OCI-LY3 (cell line): ENCODE data around the gene CACNA1I.

Experiments
- H2AFZ ChIP-seq: fragments of 200-600, 300-600 bp; shearing (Covaris generic); 2 replicates; pipeline ENCODE4 v1.6.0; 2014; ENCODE audit warnings: antibody characterized with exemption, low read depth, low read length
- H3K27ac ChIP-seq: fragments of 200-600, 300-600 bp; sonication (generic); 2 replicates; pipeline ENCODE4 v1.5.1; 2014; ENCODE audit warnings: mild to moderate bottlenecking, low read length, moderate library complexity, mixed read lengths
- H3K27me3 ChIP-seq: fragments of 200-600, 300-600 bp; sonication (generic); 2 replicates; pipeline ENCODE4 v1.6.1; 2014; ENCODE audit warnings: low read depth, low read length, mixed read lengths
- H3K36me3 ChIP-seq: fragments of 200-600, 300-600 bp; sonication (generic); replicated peaks from 2 replicates; pipeline ENCODE3; 2014; ENCODE audit warnings: low read depth, low read length, mixed read lengths
- H3K4me1 ChIP-seq: fragments of 300-600, 200-600 bp; sonication (generic); 2 replicates; pipeline ENCODE4 v1.6.1; 2014; ENCODE audit warnings: low read length, mixed read lengths
- H3K4me2 ChIP-seq: fragments of 200-600, 300-600 bp; sonication (generic); 2 replicates; pipeline ENCODE4 v1.6.1; 2014; ENCODE audit warnings: low read length, mixed read lengths
- H3K4me3 ChIP-seq: fragments of 300-600, 200-600 bp; sonication (generic); 2 replicates; pipeline ENCODE4 v1.5.1; 2014; ENCODE audit warnings: antibody characterized with exemption, mild to moderate bottlenecking, low read length, moderate library complexity
- H3K79me2 ChIP-seq: fragments of 300-600, 200-600 bp; shearing (Covaris generic); 2 replicates; pipeline ENCODE4 v1.6.1; 2014; ENCODE audit warnings: mild to moderate bottlenecking, low read length, mixed read lengths
- H3K9ac ChIP-seq: fragments of 300-600, 200-600 bp; shearing (Covaris generic); 2 replicates; pipeline ENCODE4 v1.6.0; 2014; ENCODE audit warnings: mild to moderate bottlenecking, low read length, moderate library complexity
- H3K9me3 ChIP-seq: fragments of 200-600, 300-600 bp; shearing (Covaris generic); 2 replicates; pipeline ENCODE4 v1.6.1; 2014; ENCODE audit warnings: low read length, mixed read lengths; ENCODE audit not compliant: insufficient read depth
- H4K20me1 ChIP-seq: fragments of 200-600, 300-600 bp; sonication (generic); 2 replicates; pipeline ENCODE4 v1.6.1; 2016; ENCODE audit warnings: low read length, mixed read lengths; ENCODE audit not compliant: insufficient read depth
- EZH2phosphoT487 ChIP-seq: fragments of 200-600 bp; shearing (Covaris generic); IDR thresholded peaks from 2 replicates; pipeline ENCODE4 v1.6.1; 2018; ENCODE audit warnings: antibody characterized with exemption, mixed run types, low read depth
- TF ChIP-seq, protein P1 (sequence below): fragments of 200-600, 300-600 bp; sonication (generic); IDR thresholded peaks from 2 replicates; pipeline ENCODE4 v1.5.1; 2014; ENCODE audit warnings: antibody characterized with exemption, low read length, low read depth

CACNA1I gene

DNA sequence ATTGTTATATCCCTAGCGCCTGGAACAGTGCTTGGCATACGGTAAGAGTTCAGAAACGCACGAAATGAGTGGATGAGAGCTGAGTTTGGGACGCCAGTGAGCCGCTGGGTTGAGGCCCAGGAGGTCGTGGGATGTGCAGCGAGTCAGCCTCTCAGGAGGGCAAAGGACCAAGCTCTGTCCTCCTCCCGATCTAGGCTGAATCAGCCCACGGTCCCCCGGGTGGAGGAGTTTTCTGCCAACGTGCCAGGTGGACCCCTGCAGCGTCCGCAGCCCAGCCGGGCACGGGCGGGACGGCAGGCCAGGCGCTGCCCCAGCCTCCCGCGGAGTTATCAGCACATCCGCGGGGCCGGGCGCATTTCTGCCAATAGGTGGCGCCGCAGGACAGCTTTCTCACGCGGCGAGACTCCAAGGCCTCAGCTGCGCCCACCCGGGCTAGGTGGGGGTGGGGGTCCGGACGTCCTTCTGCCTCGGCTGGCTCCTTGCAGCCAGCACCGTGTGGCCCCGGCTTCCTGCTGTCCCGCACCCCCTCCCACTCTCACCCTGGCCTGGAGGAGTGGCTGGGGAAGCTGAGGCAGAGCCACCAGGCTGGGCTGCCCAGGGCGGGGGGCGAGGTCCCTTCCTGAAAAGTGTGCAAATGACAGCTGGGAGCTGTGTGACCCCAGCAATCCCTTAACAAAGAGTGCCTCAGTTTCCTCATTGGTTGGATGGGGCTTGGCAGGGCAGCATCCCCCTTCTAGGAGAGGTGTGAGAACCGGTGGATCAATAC, 35.8 kb upstream of the CACNA1I start:
- Histone ChIP-seq H3K9me3 (no peaks in the 10 kb centered on the region), H3K79me2 (peaks cover 28% of the 10 kb centered on the region), H3K4me2 (peak overlapping the region; percentile 88), H2AFZ (peak overlapping the region; percentile 99), H4K20me1 (no peaks in the 10 kb centered on the region), H3K36me3 (peaks cover 17% of the 10 kb centered on the region), H3K27ac (peak overlapping the region; percentile 5; the same call in 1 of the 2 replicates), H3K4me1 (peaks cover 40% of the 10 kb centered on the region), H3K4me3 (peak overlapping the region; percentile 75), H3K9ac (peak overlapping the region; percentile 44), H3K27me3 (no peaks in the 10 kb centered on the region)
- TF ChIP-seq, protein P1, sequence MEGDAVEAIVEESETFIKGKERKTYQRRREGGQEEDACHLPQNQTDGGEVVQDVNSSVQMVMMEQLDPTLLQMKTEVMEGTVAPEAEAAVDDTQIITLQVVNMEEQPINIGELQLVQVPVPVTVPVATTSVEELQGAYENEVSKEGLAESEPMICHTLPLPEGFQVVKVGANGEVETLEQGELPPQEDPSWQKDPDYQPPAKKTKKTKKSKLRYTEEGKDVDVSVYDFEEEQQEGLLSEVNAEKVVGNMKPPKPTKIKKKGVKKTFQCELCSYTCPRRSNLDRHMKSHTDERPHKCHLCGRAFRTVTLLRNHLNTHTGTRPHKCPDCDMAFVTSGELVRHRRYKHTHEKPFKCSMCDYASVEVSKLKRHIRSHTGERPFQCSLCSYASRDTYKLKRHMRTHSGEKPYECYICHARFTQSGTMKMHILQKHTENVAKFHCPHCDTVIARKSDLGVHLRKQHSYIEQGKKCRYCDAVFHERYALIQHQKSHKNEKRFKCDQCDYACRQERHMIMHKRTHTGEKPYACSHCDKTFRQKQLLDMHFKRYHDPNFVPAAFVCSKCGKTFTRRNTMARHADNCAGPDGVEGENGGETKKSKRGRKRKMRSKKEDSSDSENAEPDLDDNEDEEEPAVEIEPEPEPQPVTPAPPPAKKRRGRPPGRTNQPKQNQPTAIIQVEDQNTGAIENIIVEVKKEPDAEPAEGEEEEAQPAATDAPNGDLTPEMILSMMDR = peak; percentile 98
- TF ChIP-seq EZH2phosphoT487 = no peak

DNA sequence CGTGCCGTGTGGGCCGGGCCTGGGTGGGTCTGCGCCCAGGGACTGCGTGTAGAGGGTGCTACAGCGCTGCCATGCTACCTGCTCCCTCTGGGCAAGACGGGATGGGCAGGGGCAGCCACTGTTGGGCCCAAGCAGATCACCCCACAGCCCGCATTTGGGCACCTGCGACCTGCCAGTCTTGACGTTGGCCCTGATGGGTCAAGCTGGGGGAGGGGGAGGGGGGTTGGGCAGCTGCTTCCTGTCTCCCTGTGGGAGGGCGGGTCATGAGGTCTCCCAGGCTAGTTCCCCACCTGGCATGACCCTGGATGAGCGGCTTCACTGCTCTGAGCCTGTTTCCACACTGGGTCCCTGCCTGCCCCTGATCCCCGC, 35.2 kb upstream of the CACNA1I start:
- Histone ChIP-seq H4K20me1 (no peaks in the 10 kb centered on the region), H3K4me1 (peaks cover 34% of the 10 kb centered on the region), H3K27ac (no peak overlapping the region), H3K4me2 (peak overlapping the region; percentile 88), H3K36me3 (peaks cover 11% of the 10 kb centered on the region), H3K27me3 (no peaks in the 10 kb centered on the region), H2AFZ (peak overlapping the region; percentile 99), H3K9ac (peak overlapping the region; percentile 44; the same call in 1 of the 2 replicates), H3K4me3 (peak overlapping the region; percentile 75), H3K79me2 (peaks cover 22% of the 10 kb centered on the region), H3K9me3 (no peaks in the 10 kb centered on the region)
- no peak for TF ChIP-seq EZH2phosphoT487
- TF ChIP-seq, protein P1 = no peak

DNA sequence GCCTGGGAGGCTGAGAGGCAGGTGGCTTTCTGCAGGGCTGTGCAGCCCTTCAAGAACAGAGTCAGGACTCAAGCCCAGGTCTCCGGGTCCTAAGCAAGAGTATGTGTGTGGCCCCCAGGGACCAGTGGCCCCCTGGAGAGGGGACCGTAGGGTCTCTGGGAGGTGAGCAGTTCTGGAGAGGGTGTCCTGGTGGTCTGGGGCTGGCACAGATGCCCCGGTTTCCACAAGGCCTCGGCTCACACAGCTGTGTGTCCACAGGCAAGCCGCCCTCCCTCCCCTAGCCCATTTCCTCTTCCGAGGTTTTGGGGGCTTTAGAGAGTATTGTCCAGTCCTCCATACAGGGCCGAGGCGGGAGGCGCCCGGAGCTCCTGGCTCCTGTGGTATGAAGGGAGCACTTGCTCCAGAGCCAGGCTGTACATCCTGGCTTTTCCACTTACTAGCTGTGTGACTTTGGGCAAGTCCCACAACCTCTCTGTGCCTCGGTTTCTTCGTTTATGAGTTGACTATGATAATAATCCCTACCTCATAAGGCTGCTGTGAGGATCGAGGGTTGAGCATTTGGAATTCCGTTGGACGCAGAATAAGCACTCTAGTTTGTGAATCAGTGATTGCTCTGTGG, 34.6 kb upstream of the CACNA1I start:
- Histone ChIP-seq H3K4me2 (no peak overlapping the region), H3K79me2 (peaks cover 16% of the 10 kb centered on the region), H3K27ac (no peak overlapping the region), H3K4me3 (no peak overlapping the region), H3K9me3 (no peaks in the 10 kb centered on the region), H2AFZ (no peak overlapping the region), H3K4me1 (peaks cover 28% of the 10 kb centered on the region), H3K9ac (no peak overlapping the region), H4K20me1 (no peaks in the 10 kb centered on the region), H3K36me3 (peaks cover 6% of the 10 kb centered on the region), H3K27me3 (no peaks in the 10 kb centered on the region)
- TF ChIP-seq EZH2phosphoT487 = no peak
- TF ChIP-seq, protein P1 = no peak

DNA sequence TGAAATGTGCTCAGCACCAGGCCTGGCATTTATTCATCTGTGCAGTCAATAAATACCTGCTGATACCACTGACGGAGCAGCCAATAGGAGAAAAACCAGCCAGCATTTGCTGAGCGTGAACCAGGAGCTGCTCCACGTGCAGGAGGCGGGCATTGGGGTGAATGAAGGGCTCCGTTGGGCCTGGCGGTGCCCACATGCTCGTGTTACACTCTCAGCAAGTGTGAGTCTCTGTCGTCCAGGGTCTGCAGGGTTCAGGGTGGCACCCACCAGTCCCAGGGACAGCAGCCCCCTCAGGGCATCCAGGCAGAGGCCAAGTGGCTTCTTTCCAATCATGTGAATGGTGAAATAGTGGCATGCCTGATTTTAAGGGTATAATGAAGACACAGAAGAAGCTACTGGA, 33.8 kb upstream of the CACNA1I start:
- Histone ChIP-seq H3K9ac (no peak overlapping the region), H2AFZ (no peak overlapping the region), H3K4me3 (no peak overlapping the region), H3K27me3 (no peaks in the 10 kb centered on the region), H3K9me3 (no peaks in the 10 kb centered on the region), H3K4me2 (no peak overlapping the region), H3K36me3 (no peaks in the 10 kb centered on the region), H3K79me2 (peaks cover 8% of the 10 kb centered on the region), H3K4me1 (peaks cover 21% of the 10 kb centered on the region), H3K27ac (no peak overlapping the region), H4K20me1 (no peaks in the 10 kb centered on the region)
- TF ChIP-seq, protein P1 = no peak
- TF ChIP-seq EZH2phosphoT487 = no peak
